ENCODE data around the gene GREM2. TPM values are rescaled to one million over a fixed set of nuclear protein-coding genes. Genes with fewer than 3 reads are reported as not detected.

The GREM2 gene
- total and polyA plus RNA-seq, 2 experiments from 2014 or later: 0.18 to 0.21 TPM

DNA sequence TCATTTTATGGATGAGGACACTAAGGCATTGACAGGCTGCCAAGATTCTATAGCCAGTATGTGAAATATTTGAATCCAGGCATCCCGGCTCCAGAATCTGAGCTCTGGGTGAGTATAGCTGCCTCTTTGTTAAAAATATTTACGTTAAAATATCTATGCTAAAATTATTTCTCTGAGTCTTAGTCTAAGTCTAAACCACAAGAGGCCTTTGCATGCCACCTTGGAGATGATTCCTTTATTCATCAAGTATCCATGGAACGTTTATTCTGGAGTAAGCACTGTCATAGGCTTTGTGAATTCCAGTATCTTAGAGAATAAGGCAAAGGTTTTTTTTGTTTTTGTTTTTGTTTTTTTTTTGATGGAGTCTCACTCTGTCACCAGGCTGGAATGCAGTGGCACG is 116.4 kb downstream of the GREM2 start:
- no peak for TF ChIP-seq REST (IDR thresholded peaks at IDR 0.05; ENCODE audit: unreplicated experiment)
- no peak for TF ChIP-seq POLR2AphosphoS5 (IDR thresholded peaks at IDR 0.05; ENCODE audit: low read depth)
- TF ChIP-seq EZH2phosphoT487 (IDR thresholded peaks at IDR 0.05; ENCODE audit: unreplicated experiment): no peak
- no peak for TF ChIP-seq STAT1 (IDR thresholded peaks at IDR 0.05; ENCODE audit: unreplicated experiment)
- no peak for TF ChIP-seq EZH2 (IDR thresholded peaks at IDR 0.05; ENCODE audit: low read depth, unreplicated experiment)
- TF ChIP-seq, protein P1, sequence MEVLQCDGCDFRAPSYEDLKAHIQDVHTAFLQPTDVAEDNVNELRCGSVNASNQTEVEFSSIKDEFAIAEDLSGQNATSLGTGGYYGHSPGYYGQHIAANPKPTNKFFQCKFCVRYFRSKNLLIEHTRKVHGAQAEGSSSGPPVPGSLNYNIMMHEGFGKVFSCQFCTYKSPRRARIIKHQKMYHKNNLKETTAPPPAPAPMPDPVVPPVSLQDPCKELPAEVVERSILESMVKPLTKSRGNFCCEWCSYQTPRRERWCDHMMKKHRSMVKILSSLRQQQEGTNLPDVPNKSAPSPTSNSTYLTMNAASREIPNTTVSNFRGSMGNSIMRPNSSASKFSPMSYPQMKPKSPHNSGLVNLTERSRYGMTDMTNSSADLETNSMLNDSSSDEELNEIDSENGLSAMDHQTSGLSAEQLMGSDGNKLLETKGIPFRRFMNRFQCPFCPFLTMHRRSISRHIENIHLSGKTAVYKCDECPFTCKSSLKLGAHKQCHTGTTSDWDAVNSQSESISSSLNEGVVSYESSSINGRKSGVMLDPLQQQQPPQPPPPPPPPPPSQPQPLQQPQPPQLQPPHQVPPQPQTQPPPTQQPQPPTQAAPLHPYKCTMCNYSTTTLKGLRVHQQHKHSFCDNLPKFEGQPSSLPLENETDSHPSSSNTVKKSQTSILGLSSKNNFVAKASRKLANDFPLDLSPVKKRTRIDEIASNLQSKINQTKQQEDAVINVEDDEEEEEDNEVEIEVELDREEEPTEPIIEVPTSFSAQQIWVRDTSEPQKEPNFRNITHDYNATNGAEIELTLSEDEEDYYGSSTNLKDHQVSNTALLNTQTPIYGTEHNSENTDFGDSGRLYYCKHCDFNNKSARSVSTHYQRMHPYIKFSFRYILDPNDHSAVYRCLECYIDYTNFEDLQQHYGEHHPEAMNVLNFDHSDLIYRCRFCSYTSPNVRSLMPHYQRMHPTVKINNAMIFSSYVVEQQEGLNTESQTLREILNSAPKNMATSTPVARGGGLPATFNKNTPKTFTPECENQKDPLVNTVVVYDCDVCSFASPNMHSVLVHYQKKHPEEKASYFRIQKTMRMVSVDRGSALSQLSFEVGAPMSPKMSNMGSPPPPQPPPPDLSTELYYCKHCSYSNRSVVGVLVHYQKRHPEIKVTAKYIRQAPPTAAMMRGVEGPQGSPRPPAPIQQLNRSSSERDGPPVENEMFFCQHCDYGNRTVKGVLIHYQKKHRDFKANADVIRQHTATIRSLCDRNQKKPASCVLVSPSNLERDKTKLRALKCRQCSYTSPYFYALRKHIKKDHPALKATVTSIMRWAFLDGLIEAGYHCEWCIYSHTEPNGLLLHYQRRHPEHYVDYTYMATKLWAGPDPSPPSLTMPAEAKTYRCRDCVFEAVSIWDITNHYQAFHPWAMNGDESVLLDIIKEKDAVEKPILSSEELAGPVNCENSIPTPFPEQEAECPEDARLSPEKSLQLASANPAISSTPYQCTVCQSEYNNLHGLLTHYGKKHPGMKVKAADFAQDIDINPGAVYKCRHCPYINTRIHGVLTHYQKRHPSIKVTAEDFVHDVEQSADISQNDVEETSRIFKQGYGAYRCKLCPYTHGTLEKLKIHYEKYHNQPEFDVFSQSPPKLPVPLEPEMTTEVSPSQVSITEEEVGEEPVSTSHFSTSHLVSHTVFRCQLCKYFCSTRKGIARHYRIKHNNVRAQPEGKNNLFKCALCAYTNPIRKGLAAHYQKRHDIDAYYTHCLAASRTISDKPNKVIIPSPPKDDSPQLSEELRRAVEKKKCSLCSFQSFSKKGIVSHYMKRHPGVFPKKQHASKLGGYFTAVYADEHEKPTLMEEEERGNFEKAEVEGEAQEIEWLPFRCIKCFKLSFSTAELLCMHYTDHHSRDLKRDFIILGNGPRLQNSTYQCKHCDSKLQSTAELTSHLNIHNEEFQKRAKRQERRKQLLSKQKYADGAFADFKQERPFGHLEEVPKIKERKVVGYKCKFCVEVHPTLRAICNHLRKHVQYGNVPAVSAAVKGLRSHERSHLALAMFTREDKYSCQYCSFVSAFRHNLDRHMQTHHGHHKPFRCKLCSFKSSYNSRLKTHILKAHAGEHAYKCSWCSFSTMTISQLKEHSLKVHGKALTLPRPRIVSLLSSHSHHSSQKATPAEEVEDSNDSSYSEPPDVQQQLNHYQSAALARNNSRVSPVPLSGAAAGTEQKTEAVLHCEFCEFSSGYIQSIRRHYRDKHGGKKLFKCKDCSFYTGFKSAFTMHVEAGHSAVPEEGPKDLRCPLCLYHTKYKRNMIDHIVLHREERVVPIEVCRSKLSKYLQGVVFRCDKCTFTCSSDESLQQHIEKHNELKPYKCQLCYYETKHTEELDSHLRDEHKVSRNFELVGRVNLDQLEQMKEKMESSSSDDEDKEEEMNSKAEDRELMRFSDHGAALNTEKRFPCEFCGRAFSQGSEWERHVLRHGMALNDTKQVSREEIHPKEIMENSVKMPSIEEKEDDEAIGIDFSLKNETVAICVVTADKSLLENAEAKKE (CRISPR knock-in tag; IDR thresholded peaks at IDR 0.05): no peak
- TF ChIP-seq ZNF331 (CRISPR knock-in tag; IDR thresholded peaks at IDR 0.05; ENCODE audit: low read depth): no peak
- no peak for TF ChIP-seq CTCF (conservative IDR thresholded peaks at IDR 0.05; ENCODE audit: low read depth in 2 of 2)
- TF ChIP-seq NANOG (IDR thresholded peaks at IDR 0.05; ENCODE audit: borderline replicate concordance): no peak
- TF ChIP-seq, protein P2, sequence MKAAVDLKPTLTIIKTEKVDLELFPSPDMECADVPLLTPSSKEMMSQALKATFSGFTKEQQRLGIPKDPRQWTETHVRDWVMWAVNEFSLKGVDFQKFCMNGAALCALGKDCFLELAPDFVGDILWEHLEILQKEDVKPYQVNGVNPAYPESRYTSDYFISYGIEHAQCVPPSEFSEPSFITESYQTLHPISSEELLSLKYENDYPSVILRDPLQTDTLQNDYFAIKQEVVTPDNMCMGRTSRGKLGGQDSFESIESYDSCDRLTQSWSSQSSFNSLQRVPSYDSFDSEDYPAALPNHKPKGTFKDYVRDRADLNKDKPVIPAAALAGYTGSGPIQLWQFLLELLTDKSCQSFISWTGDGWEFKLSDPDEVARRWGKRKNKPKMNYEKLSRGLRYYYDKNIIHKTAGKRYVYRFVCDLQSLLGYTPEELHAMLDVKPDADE (IDR thresholded peaks at IDR 0.05): no peak
- no peak for TF ChIP-seq JUNB (IDR thresholded peaks at IDR 0.05; ENCODE audit: unreplicated experiment)
- no peak for TF ChIP-seq ZNF114 (CRISPR knock-in tag; IDR thresholded peaks at IDR 0.05)
- TF ChIP-seq CREB1 (CRISPR knock-in tag; IDR thresholded peaks at IDR 0.05; ENCODE audit: low read depth): no peak
- H3K79me2 ChIP-seq (replicated peaks; ENCODE audit: insufficient read depth): no peaks in the 10 kb centered on the region
- no peak overlapping the region for H3K27ac ChIP-seq (ENCODE audit: low read depth)
- Mint-ChIP-seq H3K9me3 (no peaks in the 10 kb centered on the region), H3K36me3 (ENCODE audit: low read depth) (no peaks in the 10 kb centered on the region), H3K27me3 (ENCODE audit: insufficient read depth, low read depth, poor library complexity) (peaks cover 13% of the 10 kb centered on the region), H3K4me3 (no peak overlapping the region), H3K4me1 (peaks cover 13% of the 10 kb centered on the region), H3K27ac (no peak overlapping the region)
- H4K20me1 ChIP-seq (replicated peaks; ENCODE audit: insufficient read depth): no peaks in the 10 kb centered on the region
- DNase-seq (ENCODE audit: low spot score) (no peak), ATAC-seq (no peak)
- no peaks in the 10 kb centered on the region for H3K36me3 ChIP-seq (ENCODE audit: insufficient read depth)
- H3F3A ChIP-seq (replicated peaks; ENCODE audit: low read depth): 0 out of 2 replicates have a peak, but pooled peaks cover 5% of the 10 kb centered on the region
- H3K4me3 ChIP-seq: no peak overlapping the region
- H3K4me2 ChIP-seq: no peak overlapping the region
- H2AFZ ChIP-seq: no peak overlapping the region
- H3K27me3 ChIP-seq (ENCODE audit: insufficient read depth): peaks cover 24% of the 10 kb centered on the region
- peaks cover 14% of the 10 kb centered on the region; the same call in 1 of the 2 replicates for H3K4me1 ChIP-seq (ENCODE audit: insufficient read depth)
- peaks cover 7% of the 10 kb centered on the region for H3K9me2 ChIP-seq (ENCODE audit: insufficient read depth)
